HG03457 (cell line): ENCODE measurements around the gene THY1.
A peak's percentile ranks its signal among the peaks of the same experiment; 100 is the strongest.
"Not testable (repeated sequence)": the region's sequence is repeated elsewhere in the genome, so short reads cannot be mapped to it uniquely, and the experiment has no call there.

Experiments
- ATAC-seq: cut with Tn5 transposase; IDR thresholded peaks from one replicate; pipeline ENCODE4 v1.9.1; 2021; ENCODE audit warnings: moderate number of reproducible peaks; ENCODE audit not compliant: unreplicated experiment

The THY1 gene

DNA sequence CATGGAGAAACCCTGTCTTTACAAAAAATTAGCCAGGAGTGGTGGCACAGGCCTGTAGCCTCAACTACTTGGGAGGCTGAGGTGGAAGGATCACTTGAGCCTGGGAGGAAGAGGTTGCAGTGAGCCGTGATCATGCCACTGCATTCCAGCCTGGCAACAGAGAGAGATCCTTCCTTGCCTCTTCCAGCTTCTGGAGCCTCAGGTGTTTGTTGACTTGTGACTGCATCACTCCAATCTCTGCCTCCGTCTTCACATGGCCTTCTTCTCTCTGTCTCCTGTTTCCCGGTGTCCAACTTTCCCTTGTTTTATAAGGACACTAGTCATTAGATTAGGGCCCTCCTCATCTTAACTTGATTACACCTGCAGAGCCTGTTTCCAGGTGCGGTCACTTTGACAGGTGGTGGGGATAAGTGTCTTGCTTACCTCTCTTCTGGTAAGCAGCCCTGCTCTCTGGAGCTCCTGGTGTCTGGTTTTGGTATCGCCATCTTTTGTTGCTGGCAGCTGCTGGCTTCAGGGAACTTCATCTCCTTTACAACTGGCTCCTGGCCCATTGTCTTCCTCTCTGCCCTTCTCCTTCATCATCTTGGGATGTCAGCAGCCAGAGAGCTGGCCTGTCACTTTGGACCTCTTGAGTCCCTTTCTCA lies 33.2 kb downstream of the THY1 start:
- no peak for ATAC-seq

DNA sequence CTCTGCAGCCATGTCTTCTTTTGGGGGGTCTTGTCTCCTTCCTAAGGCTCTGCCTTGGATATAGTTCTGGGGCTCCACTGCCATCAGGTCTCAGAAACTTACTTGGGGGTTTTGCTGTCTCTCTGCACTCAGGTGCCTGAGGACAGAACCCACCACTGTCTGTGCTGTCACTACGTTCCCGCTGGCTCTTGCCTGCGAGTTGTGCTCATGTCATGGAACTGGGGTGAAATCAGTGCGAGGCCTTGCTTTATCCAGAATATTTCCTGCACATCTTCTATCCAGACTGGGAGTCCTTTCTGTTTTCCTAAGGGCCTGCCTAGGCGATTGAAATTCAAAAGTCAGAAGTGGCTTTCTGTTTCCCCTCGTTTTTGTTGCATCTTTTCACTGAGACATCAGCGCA lies 34.9 kb downstream of the THY1 start:
- no peak for ATAC-seq

DNA sequence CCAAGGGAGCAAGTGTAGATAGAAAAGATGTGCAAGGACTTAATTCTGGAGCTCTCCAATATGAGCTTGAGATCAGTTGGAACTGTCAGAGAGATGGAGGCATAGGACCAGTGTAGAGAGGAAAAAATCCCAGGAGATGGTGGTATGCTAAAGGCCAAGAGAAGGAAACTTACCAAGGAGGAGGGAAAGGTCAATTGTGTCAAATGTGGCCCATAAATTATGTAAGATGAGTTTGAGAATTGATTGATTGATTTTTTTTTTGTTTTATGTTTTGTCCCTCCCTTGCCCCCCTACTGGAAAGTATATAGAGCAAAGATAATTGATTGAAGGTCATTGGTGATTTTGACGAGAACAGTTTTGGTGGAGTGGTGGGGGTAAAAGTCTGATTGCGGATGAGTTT lies 38.6 kb downstream of the THY1 start:
- ATAC-seq: no peak

DNA sequence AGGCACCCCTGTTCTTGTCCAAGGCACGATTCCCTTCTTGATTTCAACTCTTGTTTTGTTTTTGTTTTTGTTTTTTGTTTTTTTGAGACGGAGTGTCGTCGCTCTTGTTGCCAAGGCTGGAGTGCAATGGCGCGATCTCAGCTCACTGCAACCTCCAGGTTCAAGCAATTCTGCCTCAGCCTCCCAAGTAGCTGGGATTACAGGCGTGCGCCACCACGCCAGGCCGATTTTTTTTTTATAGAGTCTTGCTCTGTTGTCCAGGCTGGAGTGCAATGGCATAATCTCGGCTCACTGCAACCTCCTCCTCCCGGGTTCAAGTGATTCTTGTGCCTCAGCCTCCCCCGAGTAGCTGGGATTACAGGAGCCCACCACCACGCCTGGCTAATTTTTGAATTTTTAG lies 40.5 kb downstream of the THY1 start:
- not testable (repeated sequence) for ATAC-seq

DNA sequence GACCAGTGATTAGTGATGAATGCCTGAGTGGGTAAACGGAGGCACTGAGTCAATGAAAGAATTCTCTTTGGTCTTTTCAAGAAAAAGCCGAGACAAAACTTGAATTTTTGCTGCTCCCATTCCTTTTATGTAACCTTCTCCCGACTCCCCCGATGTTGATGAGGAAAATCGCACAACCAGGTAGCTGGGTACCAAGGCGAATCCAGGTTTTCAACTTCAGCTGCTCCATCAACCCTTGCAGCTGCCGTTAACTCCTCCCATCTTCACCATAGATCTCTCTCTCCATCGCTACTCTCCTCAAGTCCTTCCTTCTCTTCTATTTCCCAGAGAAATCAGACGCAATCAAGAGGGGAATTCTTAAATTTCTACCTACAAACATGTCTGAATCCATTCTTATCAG lies 40.9 kb downstream of the THY1 start:
- ATAC-seq: no peak

DNA sequence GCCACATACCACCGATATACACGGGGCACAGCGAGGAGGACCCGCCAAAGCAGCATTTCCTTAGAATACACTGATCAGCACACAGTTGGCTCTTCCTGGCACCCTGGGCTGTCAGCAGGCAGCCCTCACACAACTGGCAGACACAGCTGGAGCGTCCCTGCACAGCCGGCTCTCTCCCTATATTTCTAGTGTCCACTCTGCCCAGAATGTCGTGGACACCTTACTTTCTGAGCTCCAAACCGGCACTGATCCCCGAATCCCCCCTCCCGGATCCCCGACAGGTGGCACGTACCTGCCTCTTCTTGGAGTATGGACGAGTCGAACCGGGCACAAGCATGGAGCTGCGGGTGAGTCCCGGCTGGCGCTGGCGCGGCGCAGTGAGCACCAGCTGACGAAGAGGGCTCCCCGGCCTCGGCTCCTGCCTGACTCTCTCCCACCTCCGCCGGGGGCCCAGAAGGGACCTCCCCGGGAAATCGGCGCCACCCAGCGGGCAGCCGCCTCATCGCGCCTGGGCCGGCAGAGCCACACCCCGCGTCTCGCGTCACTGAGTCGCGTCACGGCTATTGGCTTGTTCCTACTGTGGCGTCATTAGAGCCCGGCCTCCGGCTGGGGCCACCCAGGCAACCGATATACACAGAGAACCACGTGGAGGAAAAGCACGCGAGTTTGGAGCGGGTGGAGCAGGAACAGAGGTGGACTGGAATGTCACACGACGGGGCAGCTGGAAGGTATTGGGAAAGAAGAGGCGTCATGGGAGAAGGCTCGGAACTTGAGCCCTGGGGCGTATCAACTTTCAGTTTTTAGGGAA lies 41.6 kb downstream of the THY1 start, which contains the start of gene USP2:
Gene USP2, minus strand, starts transcription at position 510 of the 808 bp plus-strand sequence. CDS start 8,210 bp downstream, outside the sequence.
- peak; percentile 94 for ATAC-seq

DNA sequence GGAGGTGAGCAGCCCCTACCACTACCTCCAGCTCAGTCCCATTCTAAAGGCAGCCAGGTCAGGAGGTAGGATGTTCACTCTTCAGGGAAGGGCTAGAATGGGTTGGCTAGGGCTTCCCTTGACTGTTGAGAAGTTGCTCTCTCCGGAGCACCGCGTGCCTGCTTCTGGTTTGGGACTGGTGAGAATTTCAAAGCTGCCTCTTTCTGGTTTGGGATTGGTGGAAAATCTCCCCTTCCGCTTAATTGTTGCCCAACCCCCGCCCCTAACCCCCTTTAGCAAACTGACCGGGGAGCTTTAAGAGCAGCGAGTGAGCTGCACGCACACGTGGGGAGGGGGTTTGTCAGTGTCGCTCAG lies 42.2 kb downstream of the THY1 start:
- ATAC-seq: no peak

DNA sequence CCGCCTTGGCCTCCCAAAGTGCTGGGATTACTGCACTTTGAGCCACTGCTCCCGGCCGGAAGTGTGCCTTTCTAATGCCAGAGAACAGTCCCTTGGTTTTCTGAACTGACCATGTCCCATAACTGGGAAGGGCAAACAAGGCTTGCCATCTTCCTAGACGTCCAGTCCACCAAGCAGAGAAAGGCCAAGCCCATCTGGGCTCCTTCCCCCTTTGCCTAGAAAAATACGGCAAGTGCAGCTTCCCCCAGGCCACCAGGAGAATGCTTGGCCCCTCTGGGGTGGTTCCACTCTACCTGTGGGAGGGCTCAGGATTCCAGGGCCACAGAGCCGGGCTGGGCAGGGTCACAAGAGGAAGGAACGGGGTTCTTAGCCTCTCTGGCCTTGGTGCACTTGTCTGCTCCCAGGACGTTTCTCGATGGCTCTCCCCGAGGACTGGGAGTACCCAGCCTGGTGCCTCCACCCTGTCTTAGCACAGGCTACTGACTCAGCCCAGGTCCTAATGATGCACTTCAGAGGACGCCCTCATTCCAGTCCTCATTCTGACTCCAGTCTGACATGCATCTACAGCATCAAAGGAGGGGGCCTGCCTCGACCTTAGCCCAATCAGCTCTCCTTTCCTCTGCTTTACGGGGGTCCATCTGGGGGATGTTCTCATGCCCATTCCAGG lies 42.7 kb downstream of the THY1 start:
- ATAC-seq: no peak

DNA sequence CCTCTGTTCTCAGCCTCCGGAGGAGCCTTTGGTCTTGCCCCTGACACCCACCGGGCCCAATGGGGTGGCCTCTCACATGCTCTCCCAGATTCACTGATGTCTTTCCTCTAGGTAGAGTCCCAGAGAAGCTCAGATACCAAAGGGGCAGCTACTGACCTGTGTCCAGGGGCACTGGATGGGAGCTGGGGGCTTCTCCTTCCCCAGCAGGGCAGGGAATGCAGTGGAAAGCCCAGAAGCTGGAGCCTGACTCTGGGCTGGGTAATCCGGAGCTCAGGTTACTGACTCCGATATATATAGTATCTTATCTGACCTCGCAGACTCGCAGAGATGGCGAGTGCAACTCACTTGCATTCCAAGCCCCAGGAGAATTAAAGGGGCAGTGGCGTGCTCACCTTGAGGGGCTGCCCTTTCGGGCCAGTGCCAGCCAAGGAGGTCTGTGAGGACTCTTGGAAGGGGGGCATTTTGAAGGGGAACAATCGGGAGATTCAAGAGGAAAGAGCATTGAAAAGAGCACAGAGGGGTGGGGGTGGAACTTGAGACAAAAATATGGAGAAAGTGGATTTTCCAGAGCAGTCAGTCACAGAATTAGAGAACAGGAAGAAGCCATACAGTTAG lies 44.0 kb downstream of the THY1 start:
- ATAC-seq: no peak

DNA sequence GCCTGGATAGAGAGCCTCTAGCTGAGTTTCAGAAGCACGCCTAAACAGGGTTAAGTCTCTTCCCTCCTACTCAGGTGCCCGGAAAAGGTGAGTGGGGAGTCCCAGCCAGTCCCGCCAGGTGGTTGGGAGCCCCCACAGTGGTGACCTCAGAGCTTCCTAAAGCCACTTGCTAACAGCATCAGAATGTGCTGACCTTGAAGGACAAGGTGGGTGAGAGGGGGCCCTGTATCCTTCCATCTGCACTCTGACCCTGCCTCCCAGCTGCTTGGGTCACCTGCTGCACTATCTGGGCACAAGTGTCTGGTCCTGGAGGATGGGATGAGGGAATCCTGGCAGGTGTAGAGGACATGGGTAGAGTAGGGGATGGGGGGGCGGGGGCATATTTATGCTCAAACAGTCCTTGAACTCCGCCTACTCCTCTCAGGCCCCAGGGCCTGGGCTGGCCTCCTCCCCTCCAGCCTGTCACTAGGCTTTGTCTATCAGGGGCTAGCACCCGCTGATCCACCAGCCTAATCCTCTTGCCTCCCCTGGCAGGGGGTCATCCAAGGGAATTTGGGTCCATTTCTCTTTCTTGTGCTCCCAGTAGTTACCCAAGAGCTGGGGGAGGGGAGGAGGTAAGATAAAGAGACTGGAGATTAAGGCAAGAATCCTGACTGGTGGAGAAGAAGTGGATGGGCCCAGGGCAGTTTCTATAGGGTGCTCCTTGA lies 44.9 kb downstream of the THY1 start:
- no peak for ATAC-seq

DNA sequence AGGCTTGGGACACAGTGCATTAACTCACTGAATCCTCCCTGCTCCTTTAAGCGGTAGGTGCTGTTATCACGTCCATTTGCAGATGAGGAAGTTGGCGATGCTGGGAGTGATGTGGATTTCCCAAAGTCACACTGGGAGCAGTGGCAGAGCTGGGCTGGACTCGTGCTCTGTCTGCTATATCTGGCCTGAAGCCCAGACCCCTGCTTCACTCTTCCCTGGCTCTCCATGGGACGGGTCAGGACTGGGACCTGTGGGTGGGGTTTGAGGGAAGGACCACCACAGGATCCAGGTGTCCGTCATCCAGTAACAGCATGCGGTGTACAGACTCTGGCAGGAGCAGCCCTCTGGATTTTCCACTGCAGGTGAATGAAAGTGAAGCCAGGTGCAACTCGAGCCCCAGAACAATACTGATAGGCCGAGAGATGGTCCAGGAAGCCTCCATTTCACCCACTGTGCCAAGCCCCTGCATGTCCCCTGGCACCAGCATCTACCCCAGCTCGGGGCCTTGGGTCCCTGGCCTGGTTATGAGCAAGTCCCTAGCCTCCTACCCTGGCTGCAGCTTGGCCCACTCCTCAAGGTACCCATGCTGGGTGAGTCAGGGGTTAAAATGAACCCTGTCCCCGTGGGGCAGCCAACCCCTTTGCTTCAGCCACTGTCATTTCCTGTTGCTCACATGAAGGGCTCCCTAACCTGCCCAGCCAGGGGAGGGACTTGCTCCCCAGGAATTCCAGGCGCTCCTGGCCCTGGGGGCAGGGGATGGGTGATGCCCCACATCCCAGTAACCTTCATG lies 45.7 kb downstream of the THY1 start:
- no peak for ATAC-seq

DNA sequence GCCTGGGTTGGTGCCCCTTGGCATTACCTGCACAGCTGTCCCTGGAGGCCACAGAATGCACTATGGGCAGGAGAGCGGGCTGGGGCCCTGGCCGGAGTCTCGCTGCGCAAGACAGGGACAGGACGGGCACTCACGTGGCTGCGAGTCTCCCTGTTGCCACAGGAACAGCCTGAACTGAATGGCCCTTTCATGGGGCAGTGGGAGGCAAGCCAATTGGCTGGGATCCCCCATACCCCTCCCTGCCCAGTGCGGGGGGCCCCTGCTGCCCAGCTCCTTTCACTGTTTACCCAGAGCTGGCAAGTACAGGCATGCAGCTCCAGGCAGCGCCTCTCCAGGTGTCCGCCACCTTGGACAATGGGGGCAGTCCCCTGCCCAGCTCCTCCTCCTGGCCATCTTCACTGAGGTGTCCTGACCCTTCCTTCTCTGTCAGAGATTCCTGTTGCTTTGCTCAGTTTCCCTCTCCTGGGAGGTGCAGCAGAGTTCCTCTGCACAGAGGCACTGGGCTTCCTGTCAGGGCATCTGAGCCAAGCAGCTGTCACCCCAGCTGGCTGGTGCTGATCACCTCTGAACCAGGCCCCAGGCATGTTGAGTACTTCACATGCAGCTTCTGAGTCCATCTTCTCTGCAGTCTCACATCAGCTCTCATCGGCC lies 46.6 kb downstream of the THY1 start:
- ATAC-seq: no peak

DNA sequence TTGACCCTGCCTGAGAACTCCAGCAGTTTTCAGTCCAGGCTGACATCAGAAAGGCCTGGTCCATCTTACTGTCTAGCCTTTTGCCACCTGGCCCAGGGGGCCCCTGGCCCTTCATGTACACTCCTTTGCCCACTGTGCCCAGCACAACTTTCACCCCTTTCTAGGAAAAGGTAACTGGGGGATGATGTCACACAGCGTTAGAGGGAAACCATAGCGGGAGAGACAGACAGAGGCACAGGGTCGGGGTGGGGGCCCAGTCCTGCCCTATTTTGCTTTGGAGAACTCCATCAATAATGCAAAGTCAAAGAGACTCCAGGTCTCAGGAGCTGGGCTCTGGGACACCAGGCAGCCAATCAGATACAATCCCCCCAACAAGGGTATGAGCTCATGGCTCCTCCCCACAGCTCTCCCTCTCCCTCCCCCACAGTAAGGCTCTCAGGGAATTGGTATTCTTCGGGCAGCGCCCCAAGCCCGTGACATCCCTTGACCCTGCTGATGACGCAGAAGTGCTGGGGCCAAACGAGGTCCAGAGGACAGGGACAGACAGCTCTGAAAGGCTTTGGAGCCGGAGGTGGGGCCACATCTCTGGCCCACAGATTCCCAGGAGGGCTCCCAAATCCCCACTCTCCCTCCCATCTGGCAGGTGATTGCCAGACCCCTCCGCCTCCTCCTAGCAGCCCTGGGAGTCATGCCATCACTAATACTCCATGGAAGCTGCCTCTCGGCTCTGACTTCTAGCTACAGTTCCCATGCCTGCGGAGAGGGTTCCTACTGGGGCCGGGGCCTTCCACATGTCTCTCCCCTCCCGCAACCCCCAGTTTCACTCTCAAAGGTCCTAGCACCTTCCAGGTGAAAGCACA lies 47.4 kb downstream of the THY1 start:
- ATAC-seq: no peak

DNA sequence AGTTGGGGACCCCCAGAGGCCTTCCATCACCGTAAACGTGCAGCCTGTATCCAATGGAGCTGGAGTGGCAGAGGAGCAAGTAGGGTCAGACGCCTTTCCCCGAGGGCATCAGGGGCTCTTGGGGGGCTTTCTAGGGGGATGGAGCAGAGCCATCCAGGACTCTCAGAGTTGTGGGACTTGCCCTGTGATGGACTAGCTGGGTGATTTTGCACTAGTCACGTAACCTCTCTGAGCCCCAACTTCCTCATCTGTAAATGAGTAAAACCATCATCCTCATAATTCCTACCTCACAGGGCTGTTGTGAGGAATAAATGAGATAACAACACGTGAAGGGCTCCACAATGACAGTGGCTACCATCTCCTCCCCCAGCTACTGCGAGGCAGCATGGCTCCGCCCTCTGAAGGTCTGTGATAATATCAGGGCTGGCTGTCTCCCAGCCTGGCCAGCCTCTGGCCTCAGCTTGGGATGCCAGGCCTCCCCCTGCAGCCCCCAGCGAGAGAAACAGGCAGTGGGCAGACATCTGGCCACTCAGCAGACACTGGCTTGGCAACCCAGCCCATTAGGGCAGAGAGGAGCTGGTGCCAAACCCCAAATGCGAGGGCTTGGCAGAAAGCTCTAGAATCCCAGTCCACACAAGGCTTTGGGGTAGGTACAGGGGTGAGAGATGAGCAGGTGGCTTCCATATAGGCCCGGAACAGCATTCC lies 48.2 kb downstream of the THY1 start:
- ATAC-seq: no peak

DNA sequence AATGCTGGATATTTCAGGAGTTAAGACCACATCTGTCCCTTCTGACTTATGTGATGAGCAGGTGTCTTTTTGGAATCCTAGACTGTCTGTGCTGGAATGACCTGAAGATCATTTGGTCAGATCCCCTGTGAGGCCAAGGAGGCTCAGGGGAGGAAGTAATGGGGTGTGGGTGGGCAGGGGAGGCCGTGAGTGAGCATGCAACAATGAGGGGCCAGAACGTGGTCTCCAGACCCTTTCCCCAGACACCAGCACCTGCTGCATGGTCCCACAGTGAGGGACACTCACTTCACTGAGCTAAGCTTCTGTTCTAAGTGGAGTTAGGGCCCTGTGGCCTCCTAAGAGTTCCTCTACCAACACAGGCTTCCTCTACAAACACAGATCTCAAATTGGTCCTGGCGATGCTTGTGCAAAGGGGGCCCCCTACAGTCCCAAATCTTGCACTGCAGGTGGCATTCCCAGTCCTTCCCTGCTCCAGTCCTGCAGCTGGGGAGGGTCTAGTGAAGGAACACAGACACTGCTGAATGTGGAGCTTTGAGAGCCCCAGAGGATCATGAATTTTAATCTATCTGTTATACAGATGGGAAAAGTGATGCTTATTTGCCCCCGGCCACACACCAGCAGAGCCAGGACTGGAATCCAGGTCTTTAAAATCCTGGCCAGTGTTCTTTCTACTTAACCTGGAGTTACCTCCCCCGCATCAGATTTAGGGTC lies 48.9 kb downstream of the THY1 start:
- ATAC-seq: no peak

DNA sequence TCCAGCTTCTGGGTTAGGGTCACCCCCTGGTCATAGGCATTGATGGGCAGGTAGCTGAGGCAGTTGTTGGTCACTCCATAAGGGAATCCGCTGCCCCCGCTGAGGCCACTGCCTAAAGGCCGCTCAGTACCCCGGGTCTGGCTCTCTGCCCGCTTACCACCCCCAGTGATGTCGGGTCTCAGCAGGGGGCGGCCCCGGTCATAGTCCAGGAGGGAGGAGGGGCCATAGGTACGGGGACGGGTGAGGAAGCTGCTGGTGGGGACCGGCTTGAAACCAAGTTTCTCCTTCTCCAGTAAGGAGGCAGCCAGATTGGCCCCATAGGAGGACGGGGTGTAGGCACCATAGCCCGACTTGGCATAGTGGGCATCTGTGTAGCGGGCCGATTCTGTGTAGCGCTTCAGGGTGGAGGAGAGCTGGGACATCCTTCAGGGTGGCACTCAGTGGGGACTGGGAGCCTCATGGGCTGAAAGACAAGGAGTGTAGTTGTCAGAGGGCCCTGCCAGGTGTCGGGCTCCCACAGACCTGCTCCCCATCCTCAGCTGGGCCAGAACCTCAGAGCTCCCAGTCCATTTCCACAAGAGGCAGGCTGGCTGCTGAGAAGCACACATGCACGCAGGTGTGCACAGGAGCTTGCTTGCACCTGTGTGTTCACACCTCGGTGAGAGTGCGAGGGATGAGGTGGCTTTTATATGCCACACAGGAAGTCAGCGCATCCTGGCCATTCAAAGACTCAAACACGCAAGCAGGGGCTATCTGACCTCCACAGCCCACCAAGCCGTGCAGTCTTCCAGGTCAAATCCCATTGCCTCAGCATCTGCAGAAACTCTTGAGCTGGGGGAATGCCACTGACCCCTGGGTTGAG lies 49.7 kb downstream of the THY1 start:
- ATAC-seq: no peak
